Smooth muscle cell of the brain vasculature (primary cell): ENCODE data around the gene CITED2.
A peak's percentile ranks its signal among the peaks of the same experiment; 100 is the strongest.

Experiments used
- DNase-seq: peaks from one replicate; pipeline ENCODE4 v3.0.0-alpha.2; 2012; ENCODE audit warnings: low read depth, low spot score

The CITED2 gene

DNA sequence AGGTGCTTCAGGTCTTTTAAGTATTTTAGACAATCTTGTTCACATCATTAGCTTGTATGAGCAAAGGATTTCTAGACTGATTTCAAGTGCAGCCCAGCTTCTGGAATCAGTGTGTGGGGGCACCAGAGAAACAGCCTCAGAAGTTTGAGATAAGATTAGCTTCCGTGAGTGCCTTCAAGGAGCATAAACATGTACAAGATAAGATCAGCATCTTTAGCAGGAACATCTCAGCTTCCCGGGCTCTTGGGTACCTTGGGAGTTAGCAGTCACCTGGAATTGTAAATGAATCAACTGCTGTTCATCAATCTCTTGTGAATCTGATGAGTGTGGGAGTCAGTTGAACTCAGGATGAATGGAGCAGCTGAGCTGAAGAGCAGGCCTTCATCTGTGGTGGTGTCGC is 12.0 kb upstream of the CITED2 start:
- DNase-seq: no peak

DNA sequence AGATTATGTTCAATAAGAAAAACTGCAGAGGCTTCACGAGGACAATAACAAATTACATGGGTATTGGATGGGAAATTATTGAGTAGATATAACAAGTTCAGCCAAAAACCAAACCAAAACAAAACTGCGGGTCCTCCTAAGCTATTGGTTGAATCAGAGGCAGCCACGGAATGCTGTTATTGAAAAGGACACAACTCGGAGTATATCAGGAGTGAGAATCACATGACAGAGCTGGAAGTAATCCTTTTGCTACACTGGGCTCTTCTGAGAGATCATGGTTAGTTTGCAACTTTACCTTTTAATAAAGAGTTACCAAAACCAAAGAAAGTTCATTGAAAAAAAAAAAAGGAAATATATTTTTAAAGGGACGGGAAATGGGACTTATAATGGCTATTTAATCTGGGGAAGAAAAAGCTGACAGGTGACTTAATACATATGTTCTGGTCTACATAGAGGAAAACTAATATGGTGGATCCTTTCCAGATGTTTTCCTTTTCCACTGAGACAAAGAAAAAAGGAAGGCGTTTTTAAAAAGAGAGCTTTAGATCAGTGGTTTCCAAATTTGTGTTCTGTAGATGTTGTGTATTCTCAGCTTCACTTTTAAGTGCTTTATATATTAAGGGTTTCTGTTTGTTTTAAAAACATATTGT is 6.9 kb upstream of the CITED2 start:
- no peak for DNase-seq

GRCh38 chr6:139380611-139381010 is 6.2 kb upstream of the CITED2 start:
- DNase-seq: no peak

DNA sequence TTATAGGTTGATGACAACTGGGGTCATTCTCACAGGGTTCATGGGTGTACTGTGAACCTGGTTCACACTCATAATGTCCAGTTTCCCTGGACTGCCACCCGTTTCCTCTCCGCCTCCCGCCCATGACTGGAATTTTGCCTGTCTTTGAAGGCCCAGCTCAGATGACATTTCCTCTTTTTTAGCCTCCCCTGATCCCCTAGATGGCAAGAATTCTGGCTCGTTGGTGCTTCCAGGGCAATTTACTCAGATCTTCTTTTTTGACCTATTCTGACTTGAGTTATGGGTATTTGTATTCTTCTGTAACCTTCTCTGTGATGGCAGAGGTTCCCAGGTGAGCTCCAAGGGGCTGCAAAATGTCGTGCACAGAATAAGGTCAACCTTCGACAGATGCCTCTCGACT is 5.7 kb upstream of the CITED2 start:
- DNase-seq: no peak

- DNase-seq: no peak
Measured at GRCh38 chr6:139378882-139379341, 4.5 kb upstream of the CITED2 start.

GRCh38 chr6:139378226-139378625 is 3.8 kb upstream of the CITED2 start:
- DNase-seq: no peak

- DNase-seq: no peak
Measured at GRCh38 chr6:139376604-139377218, 2.3 kb upstream of the CITED2 start.

- no peak for DNase-seq
Measured at GRCh38 chr6:139376017-139376330, 1.5 kb upstream of the CITED2 start.

DNA sequence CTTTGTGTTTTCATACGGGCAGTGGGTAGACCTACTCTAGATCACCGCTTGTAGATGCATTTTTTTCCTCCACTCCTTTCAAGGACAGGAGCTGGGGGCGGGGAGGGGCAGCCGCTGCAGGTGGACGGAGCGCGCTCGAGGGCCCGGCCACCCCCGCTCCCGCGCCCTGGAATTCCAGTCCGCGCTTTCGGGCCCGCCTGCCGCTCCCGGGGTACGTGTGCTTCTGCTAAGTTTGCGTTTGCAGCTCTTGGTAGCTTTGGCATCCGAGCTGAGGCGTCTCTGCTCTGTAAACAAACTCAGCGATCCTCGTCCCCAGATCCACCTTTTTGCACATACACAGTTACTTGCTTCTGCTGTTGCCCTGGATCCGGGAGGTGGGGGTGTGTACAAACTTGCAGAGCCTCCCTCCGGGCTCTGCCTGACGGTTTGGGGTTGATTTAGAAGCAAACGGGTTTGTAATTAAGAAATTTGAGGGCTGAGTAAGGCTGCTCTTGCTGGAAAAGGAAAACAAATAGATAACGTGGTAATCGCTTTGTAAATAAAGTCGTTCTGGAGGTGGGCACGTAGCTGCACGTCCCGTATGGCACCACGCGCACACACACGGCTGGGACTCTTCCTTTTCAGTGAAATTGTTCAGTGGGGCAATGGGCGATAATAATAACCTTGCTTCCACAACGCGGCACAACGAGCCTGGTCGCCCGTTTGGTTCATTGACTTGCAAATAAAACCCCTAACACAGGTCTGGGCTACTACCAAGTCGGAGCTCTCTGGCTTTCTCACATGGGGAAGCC is 973 bp upstream of the CITED2 start:
- peak; percentile 92 for DNase-seq

GRCh38 chr6:139373928-139374356 is 506 bp downstream of the CITED2 start:
- no peak for DNase-seq

GRCh38 chr6:139373154-139373927 is 1.1 kb downstream of the CITED2 start:
- DNase-seq: peak; percentile 28

- no peak for DNase-seq
Measured at GRCh38 chr6:139372326-139373153, 1.9 kb downstream of the CITED2 start.

DNA sequence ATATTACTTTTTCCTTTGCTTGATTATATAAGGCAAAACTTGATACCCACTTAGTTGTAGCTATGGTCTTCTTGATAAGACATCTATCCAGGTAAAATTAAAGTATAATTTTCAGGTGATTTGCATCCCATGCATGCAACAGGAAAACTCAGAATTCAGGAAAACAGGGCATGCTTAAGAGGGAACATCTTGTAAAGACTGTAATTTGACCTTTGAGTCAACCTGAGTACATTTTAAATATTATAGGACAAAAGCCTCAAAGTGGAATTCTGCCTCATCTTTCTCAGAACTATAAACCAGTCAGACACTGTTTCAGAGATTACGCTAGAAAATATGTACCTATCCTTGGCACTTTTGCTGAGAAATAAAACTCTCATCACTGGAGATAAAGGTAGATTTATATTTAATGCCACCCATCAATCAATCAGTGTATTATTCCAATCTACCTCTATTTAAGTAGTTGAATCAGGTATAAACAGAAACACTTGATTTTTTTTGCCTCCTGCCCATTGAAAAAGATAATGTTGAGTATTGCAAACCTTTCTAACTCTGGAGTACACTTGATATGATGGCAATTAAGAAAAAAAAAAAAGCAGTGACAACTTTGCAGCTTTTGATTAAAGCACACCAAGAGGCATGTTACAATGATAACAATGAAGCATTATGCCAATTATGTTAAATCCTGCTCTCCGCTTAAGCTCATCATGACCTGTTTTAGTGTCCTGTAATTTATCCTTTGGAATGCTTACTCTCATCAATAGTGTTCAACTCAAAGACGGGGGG is 2.8 kb downstream of the CITED2 start:
- no peak for DNase-seq

- DNase-seq: no peak
Measured at GRCh38 chr6:139370999-139371345, 3.5 kb downstream of the CITED2 start.

DNA sequence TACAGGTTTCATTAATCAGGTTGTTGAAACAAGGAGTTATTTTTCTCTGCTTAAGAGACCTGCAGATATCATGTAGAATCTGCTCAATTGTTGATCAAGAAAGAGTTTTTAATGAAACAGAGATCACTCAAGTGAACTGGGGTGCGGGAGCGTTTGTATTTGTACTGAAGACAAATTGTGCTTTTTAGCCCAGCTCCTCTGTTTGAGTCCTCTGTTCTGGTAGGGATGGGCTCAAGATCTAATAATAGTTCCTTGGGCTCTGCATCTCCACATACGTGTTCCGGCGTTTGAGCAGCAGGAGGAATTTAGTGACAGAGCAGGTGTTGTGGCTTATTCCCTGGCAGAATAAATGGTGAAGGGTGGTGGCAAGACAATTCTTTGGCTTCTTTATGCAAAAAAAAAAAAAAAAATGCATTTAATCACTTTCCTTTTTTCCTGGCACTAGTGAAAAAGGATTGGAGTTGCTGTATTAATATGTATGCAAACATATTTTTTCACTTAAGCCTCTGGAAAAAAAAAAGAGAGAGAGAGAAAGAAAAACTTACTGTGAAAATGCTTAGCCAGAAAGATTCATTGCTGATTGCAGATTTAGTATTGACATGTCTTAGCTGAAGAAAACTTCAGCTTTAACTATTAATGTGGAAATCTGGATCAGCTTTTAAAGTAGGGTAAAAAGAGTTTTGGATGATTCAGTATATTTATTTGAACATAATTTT is 4.0 kb downstream of the CITED2 start:
- no peak for DNase-seq

DNA sequence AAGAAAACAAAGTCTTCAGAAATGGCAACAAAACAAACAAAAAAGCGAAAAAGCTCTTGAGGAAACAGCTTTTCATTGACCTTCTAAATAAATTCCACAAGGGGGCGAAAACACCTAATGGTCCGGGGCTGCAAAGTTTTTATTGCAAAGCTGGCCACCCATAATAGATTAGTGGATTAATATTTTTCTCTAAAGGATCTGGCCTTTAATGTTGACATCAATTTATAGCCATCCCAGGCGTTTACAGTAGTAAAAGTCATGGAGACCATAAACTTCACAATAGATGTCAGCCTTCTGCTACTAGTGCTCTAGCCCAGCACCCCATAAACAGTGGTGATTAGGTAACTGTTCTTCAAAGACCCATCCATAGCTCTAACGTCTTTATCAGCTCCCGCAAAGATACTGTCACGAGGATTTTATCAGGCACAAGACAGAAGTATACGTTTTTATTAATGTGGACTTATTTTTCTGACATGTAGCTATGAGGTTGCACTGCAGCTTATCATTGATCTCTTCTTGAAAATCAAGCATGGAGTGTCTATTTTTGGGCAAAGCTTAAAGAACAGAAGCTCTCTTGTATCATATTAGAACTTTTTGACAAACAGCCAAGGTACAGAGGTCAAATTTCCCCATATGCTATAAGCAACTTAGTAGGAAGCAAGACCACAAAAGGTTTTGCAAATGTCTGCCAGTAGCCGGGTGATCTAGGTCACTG is 4.7 kb downstream of the CITED2 start:
- peak; percentile 36 for DNase-seq

GRCh38 chr6:139369068-139369467 is 5.4 kb downstream of the CITED2 start:
- no peak for DNase-seq

GRCh38 chr6:139368661-139369060 is 5.8 kb downstream of the CITED2 start:
- DNase-seq: no peak

- no peak for DNase-seq
Measured at GRCh38 chr6:139367810-139368351, 6.6 kb downstream of the CITED2 start.
